H1 (cell line): ENCODE results near the gene SEMA3G. TPM values are rescaled to one million over a fixed set of nuclear protein-coding genes. Genes with fewer than 3 reads are reported as not detected.

Experiments
- CTCF ChIA-PET: fragments of 300-600 bp; sonication (Branson Sonifier 250); formaldehyde crosslinking; loops from one replicate; lab custom pipeline; 2021; ENCODE audit not compliant: partially characterized antibody; lab: Charles Lee
- POLR2A ChIA-PET: fragments of 300-600 bp; sonication (Branson Sonifier 250); formaldehyde crosslinking; loops from one replicate; lab custom pipeline; 2021; ENCODE audit warnings: inconsistent platforms; ENCODE audit not compliant: partially characterized antibody; lab: Charles Lee
- DNase-seq, 2 experiments: peaks; one replicate each; pipeline versions ENCODE4 v3.0.0 to v3.0.0-alpha.2; 2010 to 2022; ENCODE audit warnings: low spot score in 2 of 2, low read depth in 1 of 2, mixed read lengths in 1 of 2
- FAIRE-seq: peaks from 2 replicates; lab custom pipeline; 2011; peaks lifted over from hg19 to GRCh38; lab: Jason Lieb, UNC
- H2AFZ ChIP-seq: 2 replicates; pipeline ENCODE4 v1.8.1; 2012; ENCODE audit warnings: low read length, inconsistent platforms
- H2AK5ac ChIP-seq: 2 replicates; pipeline ENCODE4 v1.6.1; 2013; ENCODE audit warnings: low read depth, low read length
- H2BK120ac ChIP-seq: replicated peaks from 2 replicates; pipeline ENCODE3; 2013; ENCODE audit warnings: low read depth, low read length, inconsistent platforms
- H2BK12ac ChIP-seq: 2 replicates; pipeline ENCODE4 v1.6.1; 2013; ENCODE audit warnings: low read depth, low read length
- H2BK15ac ChIP-seq: 2 replicates; pipeline ENCODE4 v1.6.1; 2013; ENCODE audit warnings: low read length
- H2BK20ac ChIP-seq: 2 replicates; pipeline ENCODE4 v1.6.1; 2013; ENCODE audit warnings: low read length
- H2BK5ac ChIP-seq: 2 replicates; pipeline ENCODE4 v1.6.1; 2013; ENCODE audit warnings: low read depth, low read length
- H3K14ac ChIP-seq: 2 replicates; pipeline ENCODE4 v1.6.1; 2013; ENCODE audit warnings: inconsistent platforms; ENCODE audit not compliant: insufficient read length
- H3K18ac ChIP-seq: 2 replicates; pipeline ENCODE4 v1.6.1; 2013; ENCODE audit warnings: low read length; ENCODE audit errors: extremely low read depth
- H3K23ac ChIP-seq: 2 replicates; pipeline ENCODE4 v1.6.1; 2013; ENCODE audit warnings: inconsistent platforms; ENCODE audit not compliant: insufficient read length
- H3K23me2 ChIP-seq: 2 replicates; pipeline ENCODE4 v1.6.1; 2013; ENCODE audit warnings: low read depth, low read length
- H3K27ac ChIP-seq: 2 replicates; pipeline ENCODE4 v1.6.1; 2011; ENCODE audit warnings: low read depth, low read length, inconsistent platforms
- H3K27me3 ChIP-seq, 4 experiments: replicated peaks in 1 of 4; 1 replicate in 1 of 4; 2 replicates in 3 of 4; pipeline versions ENCODE4 v1.6.1 to v1.8.1; 2011 to 2013; ENCODE audit warnings: low read length in 3 of 4, mild to moderate bottlenecking in 3 of 4, inconsistent platforms in 2 of 4, mixed read lengths in 2 of 4, moderate library complexity in 1 of 4; ENCODE audit not compliant: control insufficient read depth in 3 of 4, insufficient read depth in 3 of 4; ENCODE audit errors: extremely low read depth in 1 of 4
- H3K36me3 ChIP-seq, 4 experiments: 2 replicates each; pipeline versions ENCODE4 v1.6.1 to v1.8.1; 2011 to 2013; ENCODE audit warnings: mild to moderate bottlenecking in 4 of 4, low read length in 3 of 4, moderate library complexity in 2 of 4, control low read depth in 1 of 4, inconsistent platforms in 1 of 4; ENCODE audit not compliant: insufficient read depth in 4 of 4, control insufficient read depth in 2 of 4
- H3K4ac ChIP-seq: replicated peaks from 2 replicates; pipeline ENCODE3; 2013; ENCODE audit warnings: low read length, low read depth, mixed read lengths, inconsistent platforms; ENCODE audit not compliant: insufficient read length
- H3K4me1 ChIP-seq, 4 experiments: replicated peaks in 1 of 4; 1 replicate in 1 of 4; 2 replicates in 3 of 4; pipeline versions ENCODE4 v1.6.1 to v1.8.1; 2011 to 2013; ENCODE audit warnings: low read length in 3 of 4, inconsistent platforms in 2 of 4, mixed read lengths in 1 of 4; ENCODE audit not compliant: insufficient read depth in 4 of 4, control insufficient read depth in 3 of 4
- H3K4me2 ChIP-seq, 2 experiments: 2 replicates each; pipeline versions ENCODE4 v1.6.1 to v1.8.1; 2011 to 2013; ENCODE audit warnings: low read depth in 2 of 2, low read length in 2 of 2, control low read depth in 1 of 2, inconsistent platforms in 1 of 2, mild to moderate bottlenecking in 1 of 2; ENCODE audit not compliant: insufficient read depth in 1 of 2
- H3K4me3 ChIP-seq, 4 experiments: fragments of 200-600, 300-600 bp in 1 of 4; sonication (generic), shearing (Covaris generic), sonication (Bioruptor Twin) in 1 of 4; 2 replicates each; pipeline versions ENCODE4 v1.5.1 to v1.8.1; 2011 to 2016; ENCODE audit warnings: low read length in 4 of 4, low read depth in 3 of 4, control low read depth in 2 of 4, inconsistent platforms in 2 of 4, mild to moderate bottlenecking in 2 of 4, mixed read lengths in 1 of 4, moderate library complexity in 1 of 4; ENCODE audit not compliant: insufficient read depth in 2 of 4; ENCODE audit errors: extremely low read depth in 1 of 4
- H3K56ac ChIP-seq: replicated peaks from 2 replicates; pipeline ENCODE3; 2013; ENCODE audit warnings: low read depth, mild to moderate bottlenecking, mixed read lengths, low read length, inconsistent platforms; ENCODE audit not compliant: insufficient read length
- H3K79me1 ChIP-seq: 2 replicates; pipeline ENCODE4 v1.6.1; 2013; ENCODE audit warnings: low read depth, low read length, control low read depth
- H3K79me2 ChIP-seq, 2 experiments: 2 replicates each; pipeline versions ENCODE4 v1.6.1 to v1.8.1; 2012 to 2013; ENCODE audit warnings: low read length in 2 of 2, mild to moderate bottlenecking in 2 of 2, inconsistent platforms in 1 of 2; ENCODE audit not compliant: insufficient read depth in 2 of 2, control insufficient read depth in 1 of 2
- H3K9ac ChIP-seq, 4 experiments: replicated peaks in 1 of 4; 1 replicate in 1 of 4; 2 replicates in 3 of 4; pipeline versions ENCODE4 v1.6.1 to v1.8.1; 2011 to 2013; ENCODE audit warnings: low read depth in 3 of 4, low read length in 3 of 4, control low read depth in 2 of 4, mild to moderate bottlenecking in 2 of 4, moderate library complexity in 2 of 4, inconsistent platforms in 1 of 4; ENCODE audit errors: extremely low read depth in 1 of 4
- H3K9me3 ChIP-seq, 2 experiments: 2 replicates each; pipeline versions ENCODE4 v1.6.1 to v1.8.1; 2012 to 2013; ENCODE audit warnings: mild to moderate bottlenecking in 2 of 2, moderate library complexity in 2 of 2, control low read depth in 1 of 2, inconsistent platforms in 1 of 2, low read depth in 1 of 2, low read length in 1 of 2, mixed read lengths in 1 of 2; ENCODE audit not compliant: insufficient read depth in 2 of 2
- H4K20me1 ChIP-seq, 2 experiments: replicated peaks in 1 of 2; 2 replicates each; pipeline versions ENCODE3 to v1.8.1; 2011 to 2013; ENCODE audit warnings: inconsistent platforms in 2 of 2, low read length in 2 of 2, mild to moderate bottlenecking in 1 of 2; ENCODE audit not compliant: insufficient read depth in 2 of 2, control insufficient read depth in 1 of 2
- H4K5ac ChIP-seq: 2 replicates; pipeline ENCODE4 v1.6.1; 2013; ENCODE audit warnings: low read length, low read depth, mixed read lengths, inconsistent platforms; ENCODE audit not compliant: insufficient read length
- H4K8ac ChIP-seq: 2 replicates; pipeline ENCODE4 v1.8.0; 2013; ENCODE audit warnings: mild to moderate bottlenecking, moderate library complexity, low read length, inconsistent platforms; ENCODE audit not compliant: insufficient read depth; ENCODE audit errors: extremely low read depth
- H4K91ac ChIP-seq: replicated peaks from 2 replicates; pipeline ENCODE3; 2013; ENCODE audit warnings: low read length, mixed read lengths, inconsistent platforms; ENCODE audit not compliant: insufficient read length
- BACH1 ChIP-seq: IDR thresholded peaks from 2 replicates; pipeline ENCODE4 v1.6.1; 2012; ENCODE audit warnings: low read length, improper control_type of control experiment
- BCL11A ChIP-seq, 2 experiments: IDR thresholded peaks; one replicate each; pipeline ENCODE4 v1.6.1; 2011; ENCODE audit warnings: low read depth in 2 of 2, low read length in 2 of 2, mild to moderate bottlenecking in 2 of 2
- CBX8 ChIP-seq: fragments of 300-800, 300-1000 bp; sonication (generic); IDR thresholded peaks from 2 replicates; pipeline ENCODE4 v1.7.1; 2016; ENCODE audit warnings: low read depth, low read length, borderline replicate concordance
- CTBP2 ChIP-seq: IDR thresholded peaks from 2 replicates; pipeline ENCODE4 v1.7.0; 2011; ENCODE audit warnings: borderline replicate concordance, mild to moderate bottlenecking, moderate library complexity, mixed read lengths, low read length; ENCODE audit not compliant: insufficient read depth, insufficient read length
- JUND ChIP-seq: IDR thresholded peaks from 2 replicates; pipeline ENCODE4 v1.6.1; 2011; ENCODE audit warnings: mild to moderate bottlenecking, improper control_type of control experiment, low read length
- KDM1A ChIP-seq: fragments of 200-600, 300-600 bp; sonication (generic); IDR thresholded peaks from 2 replicates; pipeline ENCODE4 v1.7.1; 2016; ENCODE audit warnings: mild to moderate bottlenecking, low read length, borderline replicate concordance
- NRF1 ChIP-seq: IDR thresholded peaks from 2 replicates; pipeline ENCODE4 v1.6.1; 2011; ENCODE audit warnings: mild to moderate bottlenecking, low read depth, low read length, improper control_type of control experiment
- PHF8 ChIP-seq: fragments of 200-600 bp; sonication (generic); conservative IDR thresholded peaks from 2 replicates; pipeline ENCODE4 v1.7.1; 2012; ENCODE audit warnings: low read depth, mild to moderate bottlenecking, inconsistent platforms, low read length, moderate library complexity
- RBBP5 ChIP-seq: IDR thresholded peaks from 2 replicates; pipeline ENCODE4 v1.7.1; 2012; ENCODE audit warnings: low read depth, mild to moderate bottlenecking, inconsistent platforms, low read length, moderate library complexity, borderline replicate concordance
- SIX5 ChIP-seq: IDR thresholded peaks from 2 replicates; pipeline ENCODE4 v1.6.1; 2011; ENCODE audit warnings: mild to moderate bottlenecking, low read depth, low read length
- SP1 ChIP-seq: IDR thresholded peaks from 2 replicates; pipeline ENCODE4 v1.6.1; 2011; ENCODE audit warnings: low read depth, low read length
- YY1 ChIP-seq: IDR thresholded peaks from 2 replicates; pipeline ENCODE4 v1.6.1; 2011; ENCODE audit warnings: low read depth, mild to moderate bottlenecking, low read length
- WGBS, 2 experiments: shearing (Covaris generic) in 1 of 2; methylation state at CpG; one replicate each; pipeline versions ENCODE4 v1.1.6 to v1.1.7; 2013 to 2015; ENCODE audit warnings: low lambda C conversion rate in 2 of 2, mixed read lengths in 2 of 2, inconsistent platforms in 1 of 2, low coverage in 1 of 2, missing lambda C conversion rate in 1 of 2; ENCODE audit not compliant: insufficient replicate concordance in 2 of 2, insufficient coverage in 1 of 2, insufficient read length in 1 of 2; ENCODE audit errors: extremely low coverage in 1 of 2, missing lambda C conversion rate in 1 of 2; 5-methylcytosine and 5-hydroxymethylcytosine counted together
- polyA plus RNA-seq, 7 experiments: library from polyadenylated mRNA; depleted of rRNA in 3 of 7; stranded (reverse) in 5 of 7; unstranded in 2 of 7; fragments of >200 nt in 5 of 7; fragments of 200-250 nt in 2 of 7; gene quantifications; 1 replicate in 5 of 7; 2 replicates in 1 of 7; 4 replicates in 1 of 7; pipeline versions ENCODE4 v1.2.1 to v1.2.3, GENCODE V29; 2011 to 2013; ENCODE audit warnings: missing spikeins in 2 of 7, mixed read lengths in 2 of 7
- total RNA-seq: library from RNA; stranded (reverse); fragmentation: NEBNext Ultra II Directional; extraction: Animal tissue kit (Norgen Biotek cat#: 25700); gene quantifications from 2 replicates; pipeline ENCODE4 v1.2.1, GENCODE V29; 2021

SEMA3G gene
- total and polyA plus RNA-seq, 2 of the 8 experiments (the other 6 are each of a cell fraction or from before 2014, with no cell fraction given), result 0.95 to 1.5 TPM

- no peak overlapping the region for H2AFZ ChIP-seq
- no peak overlapping the region for H3K9ac ChIP-seq
- DNase-seq, result no peak
- H2BK120ac ChIP-seq, result no peak overlapping the region
- WGBS, 2 experiments, result 91% methylated on average over 10 of the region's 10 CpGs; no CpG with 5 or more reads in 1 of the 2 experiments
- ChIA-PET POLR2A (interaction anchor here (1.0 to 4.3 kb wide), 6 partner anchors 8 to 113 kb away, joined by 3 to 26 read pairs (median 3); partner anchors contain the start of gene GLYCTK), CTCF (interaction anchor here (0.9 to 11.1 kb wide), 4 partner anchors 12 to 109 kb away, joined by 3 to 150 read pairs (median 4); no protein-coding TSS in a partner anchor)
- H4K8ac ChIP-seq, result peak overlapping the region; percentile 76
- H3K36me3 ChIP-seq, result peaks cover 18 to 36% (median 31%) of the 10 kb centered on the region in 4 experiments
- H3K27ac ChIP-seq, result no peak overlapping the region
- FAIRE-seq, result no peak
- peaks cover 3 to 14% of the 10 kb centered on the region in 2 experiments for H4K20me1 ChIP-seq
- no peak overlapping the region for H2BK12ac ChIP-seq
- no peak overlapping the region for H2BK5ac ChIP-seq
- H3K4me2 ChIP-seq, result no peak overlapping the region
- no peak overlapping the region for H3K4ac ChIP-seq
- H3K4me3 ChIP-seq, result no peak overlapping the region
- no peak for TF ChIP-seq SIX5
- TF ChIP-seq BACH1, result no peak
- no peak for TF ChIP-seq YY1
- no peak for TF ChIP-seq CTBP2
- no peak for TF ChIP-seq PHF8
- TF ChIP-seq NRF1, result no peak
- no peak for TF ChIP-seq JUND
- TF ChIP-seq SP1, result no peak
- TF ChIP-seq BCL11A (IDR thresholded peaks at IDR 0.05; ENCODE audit: low read depth in 2 of 2, low read length in 2 of 2), result no peak
- TF ChIP-seq RBBP5, result no peak
- TF ChIP-seq KDM1A, result no peak
- no peak for TF ChIP-seq CBX8
- H3K23ac ChIP-seq, result no peak overlapping the region
- no peaks in the 10 kb centered on the region for H3K4me1 ChIP-seq
- no peak overlapping the region for H3K56ac ChIP-seq
- no peak overlapping the region for H4K5ac ChIP-seq
- no peaks in the 10 kb centered on the region for H3K79me2 ChIP-seq
- H3K79me1 ChIP-seq, result no peaks in the 10 kb centered on the region
- H3K14ac ChIP-seq, result no peak overlapping the region
- no peak overlapping the region for H2AK5ac ChIP-seq
- H4K91ac ChIP-seq, result no peak overlapping the region
- no peaks in the 10 kb centered on the region for H3K27me3 ChIP-seq
- H2BK20ac ChIP-seq, result no peak overlapping the region
- no peaks in the 10 kb centered on the region for H3K9me3 ChIP-seq
- no peak overlapping the region for H2BK15ac ChIP-seq
- H3K18ac ChIP-seq, result no peak overlapping the region
- no peaks in the 10 kb centered on the region for H3K23me2 ChIP-seq
Observed at GRCh38 chr3:52400275-52400793, 44.6 kb downstream of the SEMA3G start.
